Bronchial epithelial cell (primary cell): ENCODE measurements around the gene ORMDL1. TPM values are rescaled to one million over a fixed set of nuclear protein-coding genes. Genes with fewer than 3 reads are reported as not detected.
A peak's percentile ranks its signal among the peaks of the same experiment; 100 is the strongest.

ENCODE experiments used
- DNase-seq: peaks from one replicate; pipeline ENCODE4 v3.0.0-alpha.2; 2010; ENCODE audit warnings: low read depth
- FAIRE-seq: peaks from 2 replicates; lab custom pipeline; 2011; peaks lifted over from hg19 to GRCh38; lab: Jason Lieb, UNC
- H3K27me3 ChIP-seq: 2 replicates; pipeline ENCODE4 v1.5.1; 2011; ENCODE audit warnings: low read length; ENCODE audit not compliant: control insufficient read depth, insufficient read depth
- H3K36me3 ChIP-seq: 2 replicates; pipeline ENCODE4 v1.5.1; 2011; ENCODE audit warnings: low read length; ENCODE audit not compliant: control insufficient read depth, insufficient read depth
- H3K4me3 ChIP-seq: 2 replicates; pipeline ENCODE4 v1.5.1; 2011; ENCODE audit warnings: mild to moderate bottlenecking, low read depth, low read length, control low read depth
- CTCF ChIP-seq: IDR thresholded peaks from 2 replicates; pipeline ENCODE4 v1.5.1; 2011; ENCODE audit warnings: mild to moderate bottlenecking, moderate library complexity, low read length, control low read depth, inconsistent platforms; ENCODE audit not compliant: insufficient read depth, severe bottlenecking
- total RNA-seq: library from RNA; depleted of rRNA; stranded (reverse); fragments of >200 nt; gene quantifications from 2 replicates; pipeline ENCODE4 v1.2.1, GENCODE V29; 2014

The ORMDL1 gene
- total RNA-seq, 1 donor from 2014 or later = 46.9 TPM

- peaks cover 1% of the 10 kb centered on the region for H3K36me3 ChIP-seq
- no peak overlapping the region for H3K4me3 ChIP-seq
- no peak for TF ChIP-seq CTCF
- no peaks in the 10 kb centered on the region for H3K27me3 ChIP-seq
- FAIRE-seq = no peak
- peak; percentile 54 for DNase-seq
Observed at GRCh38 chr2:189799531-189799930, 15.4 kb upstream of the ORMDL1 start.

- Histone ChIP-seq H3K27me3 (no peaks in the 10 kb centered on the region), H3K36me3 (peaks cover 1% of the 10 kb centered on the region), H3K4me3 (no peak overlapping the region)
- no peak for TF ChIP-seq CTCF
- FAIRE-seq = no peak
- no peak for DNase-seq
Observed at GRCh38 chr2:189799030-189799331, 14.8 kb upstream of the ORMDL1 start.

- DNase-seq (peak; percentile 55), FAIRE-seq (no peak)
- Histone ChIP-seq H3K27me3 (no peaks in the 10 kb centered on the region), H3K36me3 (peaks cover under 1% of the 10 kb centered on the region), H3K4me3 (no peak overlapping the region)
- TF ChIP-seq CTCF = peak; percentile 36
Observed at GRCh38 chr2:189798312-189799029, 14.3 kb upstream of the ORMDL1 start.

GRCh38 chr2:189797902-189798301 lies 13.8 kb upstream of the ORMDL1 start:
- Histone ChIP-seq H3K36me3 (peaks cover 2% of the 10 kb centered on the region), H3K4me3 (no peak overlapping the region), H3K27me3 (no peaks in the 10 kb centered on the region)
- FAIRE-seq = no peak
- TF ChIP-seq CTCF = no peak
- no peak for DNase-seq

GRCh38 chr2:189794310-189794709 lies 10.2 kb upstream of the ORMDL1 start:
- H3K36me3 ChIP-seq = peaks cover 4% of the 10 kb centered on the region
- no peak for DNase-seq
- no peaks in the 10 kb centered on the region for H3K27me3 ChIP-seq
- no peak for TF ChIP-seq CTCF
- H3K4me3 ChIP-seq = no peak overlapping the region
- no peak for FAIRE-seq
